ENCODE results near the gene RABGAP1L.

DNA sequence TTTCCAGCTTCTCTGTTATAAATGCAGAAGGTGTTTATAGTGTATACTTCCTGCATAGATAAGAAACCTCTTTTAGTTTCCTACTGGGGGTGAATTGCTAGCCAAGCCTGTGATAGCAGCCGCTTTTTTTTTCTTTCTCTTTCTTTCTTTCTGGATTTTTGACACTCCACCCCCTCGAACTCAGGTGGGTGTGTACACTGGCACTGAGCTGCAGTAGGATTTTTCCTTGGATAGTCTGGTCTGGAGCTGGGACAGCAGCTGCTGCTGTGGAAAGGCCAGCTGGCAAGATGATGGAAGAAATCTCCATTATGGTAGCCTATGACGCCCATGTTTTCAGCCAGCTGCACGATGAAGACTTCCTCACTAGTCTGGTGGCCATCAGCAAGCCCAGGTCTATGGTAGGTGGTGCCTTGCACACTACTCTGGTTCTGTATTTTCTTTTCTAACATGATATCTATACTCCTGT is 717.9 kb downstream of the RABGAP1L start:
- TF ChIP-seq CTCF (conservative IDR thresholded peaks at IDR 0.05; ENCODE audit: low read length) (no peak), EZH2phosphoT487 (IDR thresholded peaks at IDR 0.05; ENCODE audit: borderline replicate concordance) (no peak)
